B cell (primary cell): ENCODE measurements around the gene TOP2A. TPM values are rescaled to one million over a fixed set of nuclear protein-coding genes. Genes with fewer than 3 reads are reported as not detected.

Source experiments
- ATAC-seq: fragments of 200-7000 bp; cut with Tn5 transposase; one replicate; pipeline ENCODE4 v1.10.0; 2021; ENCODE audit warnings: low read depth, mild to moderate bottlenecking, moderate number of reproducible peaks, moderate library complexity
- CTCF ChIA-PET: fragments of 350-600 bp; sonication (Branson Sonifier 250); formaldehyde crosslinking; loops from one replicate; lab custom pipeline; 2021; ENCODE audit warnings: antibody characterized with exemption, inconsistent platforms; lab: Charles Lee
- POLR2A ChIA-PET: fragments of 350-600 bp; sonication (Branson Sonifier 250); formaldehyde crosslinking; loops from one replicate; lab custom pipeline; 2021; ENCODE audit warnings: antibody characterized with exemption; lab: Charles Lee
- DNase-seq: peaks from one replicate; pipeline ENCODE4 v3.0.0; 2013
- H2AFZ ChIP-seq: 2 replicates; pipeline ENCODE4 v1.6.1; 2012; ENCODE audit warnings: mild to moderate bottlenecking, low read depth, low read length; ENCODE audit not compliant: insufficient read depth, poor library complexity, severe bottlenecking
- H3K27ac ChIP-seq, 2 donors: 1 replicate in 1 of 2; 2 replicates in 1 of 2; pipeline ENCODE4 v1.5.1; 2012 to 2013; ENCODE audit warnings: low read length in 2 of 2, mild to moderate bottlenecking in 2 of 2, moderate library complexity in 1 of 2
- H3K27me3 ChIP-seq, 4 experiments: fragments of 200-600 bp in 1 of 4; sonication (generic) in 1 of 4; replicated peaks in 1 of 4; 1 replicate in 2 of 4; 2 replicates in 2 of 4; pipeline versions ENCODE4 v1.6.1 to v1.7.0; 2013 to 2016; ENCODE audit warnings: low read length in 3 of 4, mild to moderate bottlenecking in 2 of 4, mixed read lengths in 1 of 4, moderate library complexity in 1 of 4; ENCODE audit not compliant: insufficient read depth in 4 of 4, control insufficient read depth in 3 of 4; ENCODE audit errors: control extremely low read depth in 1 of 4
- H3K36me3 ChIP-seq, 2 experiments: replicated peaks in 1 of 2; 1 replicate in 1 of 2; 2 replicates in 1 of 2; pipeline versions ENCODE4 v1.6.1 to v1.7.1; 2013; ENCODE audit warnings: low read length in 1 of 2; ENCODE audit not compliant: insufficient read depth in 2 of 2, control insufficient read depth in 1 of 2; ENCODE audit errors: control extremely low read depth in 1 of 2, extremely low read depth in 1 of 2
- H3K4me1 ChIP-seq, 2 donors: fragments of 200-600 bp in 1 of 2; sonication (generic) in 1 of 2; 1 replicate in 1 of 2; 2 replicates in 1 of 2; pipeline versions ENCODE4 v1.5.1 to v1.6.1; 2013 to 2017; ENCODE audit warnings: low read length in 2 of 2; ENCODE audit not compliant: control insufficient read depth in 2 of 2, insufficient read depth in 2 of 2
- H3K4me2 ChIP-seq: replicated peaks from 2 replicates; pipeline ENCODE3; 2012; ENCODE audit warnings: mild to moderate bottlenecking, low read depth, low read length; ENCODE audit not compliant: poor library complexity, severe bottlenecking
- H3K4me3 ChIP-seq, 5 experiments: fragments of 200-600 bp in 1 of 5; sonication (generic) in 1 of 5; 1 replicate in 3 of 5; 2 replicates in 2 of 5; pipeline versions ENCODE4 v1.5.1 to v1.7.0; 2011 to 2016; ENCODE audit warnings: low read length in 4 of 5, mild to moderate bottlenecking in 4 of 5, low read depth in 2 of 5, control low read depth in 1 of 5, moderate library complexity in 1 of 5; ENCODE audit not compliant: insufficient read depth in 1 of 5; ENCODE audit errors: control extremely low read depth in 1 of 5, extremely low read depth in 1 of 5
- H3K79me2 ChIP-seq: fragments of 200-600 bp; sonication (generic); one replicate; pipeline ENCODE4 v1.6.0; 2016; ENCODE audit warnings: low read length; ENCODE audit not compliant: control insufficient read depth, insufficient read depth
- H3K9ac ChIP-seq: fragments of 200-600 bp; sonication (generic); 2 replicates; pipeline ENCODE4 v1.6.1; 2017; ENCODE audit warnings: mild to moderate bottlenecking, low read length, moderate library complexity
- H3K9me3 ChIP-seq, 3 donors: one replicate each; pipeline versions ENCODE4 v1.6.1 to v1.7.1; 2013; ENCODE audit warnings: low read length in 2 of 3; ENCODE audit not compliant: control insufficient read depth in 2 of 3, insufficient read depth in 1 of 3; ENCODE audit errors: control extremely low read depth in 1 of 3
- H4K20me1 ChIP-seq: 2 replicates; pipeline ENCODE4 v1.6.0; 2012; ENCODE audit warnings: mild to moderate bottlenecking, low read length; ENCODE audit not compliant: insufficient read depth, control insufficient read depth, poor library complexity, severe bottlenecking
- H3K27ac Mint-ChIP-seq: one replicate; pipeline ENCODE4 v1.8.0; 2021; ENCODE audit warnings: mixed read lengths
- H3K27me3 Mint-ChIP-seq: one replicate; pipeline ENCODE4 v1.8.0; 2021; ENCODE audit warnings: mixed read lengths
- H3K4me1 Mint-ChIP-seq: one replicate; pipeline ENCODE4 v1.8.0; 2021; ENCODE audit warnings: mixed read lengths
- H3K4me3 Mint-ChIP-seq: one replicate; pipeline ENCODE4 v1.8.0; 2021; ENCODE audit warnings: mixed read lengths
- H3K9me3 Mint-ChIP-seq: one replicate; pipeline ENCODE4 v1.8.0; 2022; ENCODE audit warnings: mixed read lengths; ENCODE audit not compliant: insufficient read depth
- EZH2 ChIP-seq: IDR thresholded peaks from 2 replicates; pipeline ENCODE4 v1.6.1; 2012; ENCODE audit warnings: borderline replicate concordance, low read depth, mild to moderate bottlenecking, moderate library complexity, low read length; ENCODE audit not compliant: insufficient read depth, poor library complexity, severe bottlenecking
- WGBS: methylation state at CpG from one replicate; pipeline ENCODE4 v1.1.5; 2013; ENCODE audit warnings: missing lambda C conversion rate; ENCODE audit not compliant: insufficient coverage; 5-methylcytosine and 5-hydroxymethylcytosine counted together
- intact Hi-C: fragments of 100-400 bp; cut with micrococcal nuclease; formaldehyde crosslinking; loops from one replicate; pipeline ENCODE4 v1.10.0; 2022
- polyA plus RNA-seq: library from polyadenylated mRNA; depleted of rRNA; stranded (reverse); fragments of >200 nt; gene quantifications from 2 replicates; pipeline ENCODE4 v1.2.3, GENCODE V29; 2012
- total RNA-seq, 2 donors: library from RNA; stranded (reverse); fragments of 120-200 nt in 1 of 2; gene quantifications; 1 replicate in 1 of 2; 2 replicates in 1 of 2; pipeline versions ENCODE4 v1.2.3 to v1.2.4, GENCODE V29; 2013 to 2022
- TF ChIP-seq, protein P1 (sequence below): fragments of 200-600 bp; IDR thresholded peaks from one replicate; pipeline ENCODE4 v1.8.0; 2022; ENCODE audit warnings: antibody characterized with exemption, mild to moderate bottlenecking

TOP2A gene
- total and polyA plus RNA-seq, 2 donors (not counting 1 experiment from before 2014, with no cell fraction given), result 0.36 to 3.1 TPM

DNA sequence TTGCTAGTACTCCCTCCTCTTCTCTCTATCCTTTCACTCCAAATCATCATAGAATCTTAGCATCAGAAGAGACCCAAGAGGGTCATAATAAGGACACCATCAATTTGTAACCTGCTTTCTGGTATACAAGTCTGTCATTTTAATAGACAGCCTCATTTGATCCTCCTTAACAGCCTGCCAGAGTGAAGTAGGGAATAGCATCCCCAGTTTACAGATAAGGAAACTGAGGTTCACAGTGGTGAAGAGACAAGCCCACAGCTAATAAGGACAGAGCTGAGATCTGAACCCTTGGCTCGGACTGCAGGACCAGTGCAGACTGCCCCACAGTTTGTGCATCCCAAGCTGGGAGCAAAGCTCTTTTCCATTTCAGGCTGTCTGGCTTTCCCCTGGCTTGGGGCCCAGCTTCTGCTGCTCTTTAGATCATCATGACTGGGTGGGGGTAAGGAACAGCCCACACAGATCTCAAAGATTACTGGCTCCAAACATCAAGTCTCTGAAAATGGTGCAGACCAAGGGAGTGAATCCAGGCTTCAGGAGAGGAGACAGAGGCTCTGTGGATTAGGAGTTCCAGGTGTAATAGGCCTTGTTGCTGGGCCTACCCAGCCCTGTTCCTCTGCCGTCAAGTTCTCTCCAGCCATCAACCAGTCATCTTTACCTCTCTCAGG is 15.3 kb upstream of the TOP2A start:
- no peak overlapping the region for H3K27ac ChIP-seq
- ATAC-seq (no peak), DNase-seq (no peak)
- no peaks in the 10 kb centered on the region for H3K9me3 Mint-ChIP-seq
- no peak overlapping the region for H3K9ac ChIP-seq
- WGBS, result 46% methylated on average over 2 of the region's 2 CpGs
- intact Hi-C loops, result no loop called here
- H4K20me1 ChIP-seq, result no peaks in the 10 kb centered on the region
- no peaks in the 10 kb centered on the region for H3K27me3 Mint-ChIP-seq
- H3K9me3 ChIP-seq, result no peaks in the 10 kb centered on the region
- H3K27me3 ChIP-seq, result no peaks in the 10 kb centered on the region
- H2AFZ ChIP-seq, result no peak overlapping the region
- no peak overlapping the region for H3K27ac Mint-ChIP-seq
- no peaks in the 10 kb centered on the region for H3K36me3 ChIP-seq
- POLR2A ChIA-PET, result interaction anchor here (0.5 to 1.4 kb wide), 2 partner anchors 15 to 389 kb away, joined by 3 to 4 read pairs; partner anchors contain the start of genes KRT10 and TOP2A
- no peak for TF ChIP-seq EZH2
- TF ChIP-seq, protein P1, sequence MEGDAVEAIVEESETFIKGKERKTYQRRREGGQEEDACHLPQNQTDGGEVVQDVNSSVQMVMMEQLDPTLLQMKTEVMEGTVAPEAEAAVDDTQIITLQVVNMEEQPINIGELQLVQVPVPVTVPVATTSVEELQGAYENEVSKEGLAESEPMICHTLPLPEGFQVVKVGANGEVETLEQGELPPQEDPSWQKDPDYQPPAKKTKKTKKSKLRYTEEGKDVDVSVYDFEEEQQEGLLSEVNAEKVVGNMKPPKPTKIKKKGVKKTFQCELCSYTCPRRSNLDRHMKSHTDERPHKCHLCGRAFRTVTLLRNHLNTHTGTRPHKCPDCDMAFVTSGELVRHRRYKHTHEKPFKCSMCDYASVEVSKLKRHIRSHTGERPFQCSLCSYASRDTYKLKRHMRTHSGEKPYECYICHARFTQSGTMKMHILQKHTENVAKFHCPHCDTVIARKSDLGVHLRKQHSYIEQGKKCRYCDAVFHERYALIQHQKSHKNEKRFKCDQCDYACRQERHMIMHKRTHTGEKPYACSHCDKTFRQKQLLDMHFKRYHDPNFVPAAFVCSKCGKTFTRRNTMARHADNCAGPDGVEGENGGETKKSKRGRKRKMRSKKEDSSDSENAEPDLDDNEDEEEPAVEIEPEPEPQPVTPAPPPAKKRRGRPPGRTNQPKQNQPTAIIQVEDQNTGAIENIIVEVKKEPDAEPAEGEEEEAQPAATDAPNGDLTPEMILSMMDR, result no peak
- H3K4me1 ChIP-seq, result peaks cover 0 to 4% of the 10 kb centered on the region in 2 donors
- H3K79me2 ChIP-seq, result no peaks in the 10 kb centered on the region
- H3K4me3 ChIP-seq, result no peak overlapping the region
- no peak overlapping the region for H3K4me2 ChIP-seq
- no peaks in the 10 kb centered on the region for H3K4me1 Mint-ChIP-seq
- CTCF ChIA-PET, result interaction anchor here (1.0 to 1.5 kb wide), 2 partner anchors 17 to 32 kb away, joined by 3 to 4 read pairs; no protein-coding TSS in a partner anchor
- no peak overlapping the region for H3K4me3 Mint-ChIP-seq

DNA sequence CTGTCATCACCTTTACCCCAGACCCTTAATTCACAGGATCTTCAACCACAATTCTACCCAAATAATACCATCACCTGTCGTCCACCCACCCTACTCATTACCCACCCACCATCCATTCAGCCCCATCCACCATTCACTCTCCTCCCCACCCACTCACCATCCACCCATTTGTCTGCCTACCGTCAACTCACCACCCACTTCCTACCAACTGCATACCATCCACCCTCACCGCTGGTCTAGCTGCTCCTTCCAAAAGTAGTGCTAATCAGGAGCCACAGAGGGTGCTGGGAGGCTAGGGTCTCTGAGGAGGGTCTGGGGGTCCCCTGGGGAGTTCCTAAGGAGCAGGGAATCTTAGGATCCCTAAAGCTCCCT is 13.5 kb upstream of the TOP2A start:
- Histone ChIP-seq H3K27ac (no peak overlapping the region), H3K9me3 (no peaks in the 10 kb centered on the region), H4K20me1 (no peaks in the 10 kb centered on the region), H3K9ac (no peak overlapping the region), H3K27me3 (no peaks in the 10 kb centered on the region), H3K36me3 (no peaks in the 10 kb centered on the region), H3K4me1 (no peaks in the 10 kb centered on the region), H3K4me2 (no peak overlapping the region), H3K79me2 (no peaks in the 10 kb centered on the region), H3K4me3 (no peak overlapping the region), H2AFZ (no peak overlapping the region)
- ChIA-PET POLR2A (interaction anchor here (0.6 kb wide), 1 partner anchor 102 kb away, joined by 6 read pairs; no protein-coding TSS in a partner anchor), CTCF (interaction anchor here (1.0 kb wide), 1 partner anchor 91 kb away, joined by 3 read pairs; no protein-coding TSS in a partner anchor)
- TF ChIP-seq, protein P1, result no peak
- no peak for TF ChIP-seq EZH2
- H3K4me1 Mint-ChIP-seq, result no peaks in the 10 kb centered on the region
- no peak for DNase-seq
- H3K27me3 Mint-ChIP-seq, result no peaks in the 10 kb centered on the region
- no peak for ATAC-seq
- H3K9me3 Mint-ChIP-seq, result no peaks in the 10 kb centered on the region
- H3K27ac Mint-ChIP-seq, result no peak overlapping the region
- whole genome bisulfite sequencing, result 45% methylated on average over 1 of the region's 3 CpGs
- H3K4me3 Mint-ChIP-seq, result no peak overlapping the region
- intact Hi-C loops, result no loop called here
